H1 (cell line): ENCODE measurements around the gene FCHO1.

Experiments used
- ASH2L ChIP-seq: fragments of 200-600, 300-600 bp; sonication (generic); IDR thresholded peaks from one replicate; pipeline ENCODE4 v1.7.1; 2017; ENCODE audit warnings: low read length
- EZH2 ChIP-seq: fragments of 200-600 bp; sonication (generic); IDR thresholded peaks from 2 replicates; pipeline ENCODE4 v1.7.1; 2012; ENCODE audit warnings: low read depth, mild to moderate bottlenecking, moderate library complexity, low read length, inconsistent platforms; ENCODE audit not compliant: severe bottlenecking
- FOSL1 ChIP-seq: IDR thresholded peaks from 2 replicates; pipeline ENCODE4 v1.6.1; 2011; ENCODE audit warnings: mild to moderate bottlenecking, low read depth, low read length, moderate library complexity; ENCODE audit not compliant: insufficient read depth
- GABPA ChIP-seq: IDR thresholded peaks from 2 replicates; pipeline ENCODE4 v1.6.1; 2011; ENCODE audit warnings: mild to moderate bottlenecking, low read length, moderate library complexity, borderline replicate concordance; ENCODE audit not compliant: insufficient read depth
- POLR2A ChIP-seq, 2 experiments: IDR thresholded peaks; 1 replicate in 1 of 2; 2 replicates in 1 of 2; pipeline ENCODE4 v1.6.1; 2011; ENCODE audit warnings: low read depth in 2 of 2, low read length in 2 of 2, mild to moderate bottlenecking in 2 of 2; ENCODE audit errors: control extremely low read depth in 1 of 2
- RAD21 ChIP-seq, 2 experiments: IDR thresholded peaks in 1 of 2; conservative IDR thresholded peaks in 1 of 2; 2 replicates each; pipeline ENCODE4 v1.6.1; 2011; ENCODE audit warnings: low read depth in 2 of 2, low read length in 2 of 2, improper control_type of control experiment in 1 of 2, inconsistent platforms in 1 of 2, mild to moderate bottlenecking in 1 of 2, moderate library complexity in 1 of 2
- RBBP5 ChIP-seq: IDR thresholded peaks from 2 replicates; pipeline ENCODE4 v1.7.1; 2012; ENCODE audit warnings: low read depth, mild to moderate bottlenecking, inconsistent platforms, low read length, moderate library complexity, borderline replicate concordance
- RFX5 ChIP-seq: IDR thresholded peaks from 2 replicates; pipeline ENCODE4 v1.6.1; 2011; ENCODE audit warnings: low read depth, low read length, improper control_type of control experiment, borderline replicate concordance
- SAP30 ChIP-seq: fragments of 300-600 bp; sonication (generic); IDR thresholded peaks from 2 replicates; pipeline ENCODE4 v1.7.1; 2012; ENCODE audit warnings: low read length, moderate library complexity, mild to moderate bottlenecking, inconsistent platforms; ENCODE audit not compliant: insufficient read depth, insufficient replicate concordance
- SP2 ChIP-seq: IDR thresholded peaks from 2 replicates; pipeline ENCODE4 v1.6.1; 2012; ENCODE audit warnings: mild to moderate bottlenecking, low read length, inconsistent platforms
- TF ChIP-seq, protein P1 (sequence below), 3 experiments: IDR thresholded peaks; 1 replicate in 2 of 3; 2 replicates in 1 of 3; pipeline versions ENCODE4 v1.5.1 to v1.6.1; 2011; ENCODE audit warnings: low read length in 3 of 3, mild to moderate bottlenecking in 3 of 3, inconsistent platforms in 2 of 3, low read depth in 1 of 3, moderate library complexity in 1 of 3; ENCODE audit not compliant: insufficient read depth in 1 of 3; ENCODE audit errors: control extremely low read depth in 1 of 3

DNA sequence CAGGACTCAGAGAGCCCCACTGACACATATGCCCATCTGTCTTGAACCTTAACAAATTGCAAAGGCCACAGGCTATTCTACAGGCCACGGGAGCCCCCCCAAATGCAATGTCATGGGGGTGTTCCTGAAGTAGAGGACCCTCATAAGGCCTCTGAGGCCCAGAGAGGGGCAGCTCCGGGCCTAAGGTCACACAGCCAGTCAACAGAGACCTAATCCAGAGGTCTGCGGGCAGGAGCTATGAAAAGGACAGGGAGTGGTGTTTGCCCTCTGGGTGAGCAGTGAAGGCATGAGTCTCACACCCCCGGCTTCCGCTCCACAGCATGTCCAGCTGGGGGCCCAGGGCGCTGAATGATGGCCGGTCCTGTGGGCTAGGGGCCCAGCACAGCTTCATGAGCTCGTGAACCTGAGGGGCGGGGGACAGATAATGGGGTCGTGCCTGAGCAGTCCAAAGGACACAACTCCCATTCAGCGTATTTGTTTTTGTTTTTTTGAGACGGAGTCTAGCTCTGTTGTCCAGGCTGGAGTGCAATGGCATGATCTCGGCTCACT lies 75.3 kb downstream of the FCHO1 start:
- TF ChIP-seq, protein P1, sequence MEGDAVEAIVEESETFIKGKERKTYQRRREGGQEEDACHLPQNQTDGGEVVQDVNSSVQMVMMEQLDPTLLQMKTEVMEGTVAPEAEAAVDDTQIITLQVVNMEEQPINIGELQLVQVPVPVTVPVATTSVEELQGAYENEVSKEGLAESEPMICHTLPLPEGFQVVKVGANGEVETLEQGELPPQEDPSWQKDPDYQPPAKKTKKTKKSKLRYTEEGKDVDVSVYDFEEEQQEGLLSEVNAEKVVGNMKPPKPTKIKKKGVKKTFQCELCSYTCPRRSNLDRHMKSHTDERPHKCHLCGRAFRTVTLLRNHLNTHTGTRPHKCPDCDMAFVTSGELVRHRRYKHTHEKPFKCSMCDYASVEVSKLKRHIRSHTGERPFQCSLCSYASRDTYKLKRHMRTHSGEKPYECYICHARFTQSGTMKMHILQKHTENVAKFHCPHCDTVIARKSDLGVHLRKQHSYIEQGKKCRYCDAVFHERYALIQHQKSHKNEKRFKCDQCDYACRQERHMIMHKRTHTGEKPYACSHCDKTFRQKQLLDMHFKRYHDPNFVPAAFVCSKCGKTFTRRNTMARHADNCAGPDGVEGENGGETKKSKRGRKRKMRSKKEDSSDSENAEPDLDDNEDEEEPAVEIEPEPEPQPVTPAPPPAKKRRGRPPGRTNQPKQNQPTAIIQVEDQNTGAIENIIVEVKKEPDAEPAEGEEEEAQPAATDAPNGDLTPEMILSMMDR (IDR thresholded peaks at IDR 0.05; ENCODE audit: control extremely low read depth in 1 of 3, insufficient read depth in 1 of 3, low read depth in 1 of 3, low read length in 3 of 3) = no peak
- TF ChIP-seq FOSL1 = no peak
- no peak for TF ChIP-seq SAP30
- TF ChIP-seq RFX5 = no peak
- TF ChIP-seq POLR2A (IDR thresholded peaks at IDR 0.05; ENCODE audit: control extremely low read depth in 1 of 2, low read depth in 2 of 2, low read length in 2 of 2) = no peak
- TF ChIP-seq SP2 = no peak
- no peak for TF ChIP-seq RAD21 (IDR thresholded peaks at IDR 0.05 in 1 of 2, conservative IDR thresholded peaks at IDR 0.05 in 1 of 2; ENCODE audit: low read depth in 2 of 2, low read length in 2 of 2)
- TF ChIP-seq RBBP5 = no peak
- no peak for TF ChIP-seq EZH2
- TF ChIP-seq GABPA = no peak
- no peak for TF ChIP-seq ASH2L
